GM10266 (cell line): ENCODE measurements around the gene CD81.

Source experiments
- DNase-seq: peaks from one replicate; pipeline ENCODE4 v3.0.0; 2012; ENCODE audit errors: extremely low spot score
- CTCF ChIP-seq: IDR thresholded peaks from 2 replicates; pipeline ENCODE4 v1.5.1; 2012; ENCODE audit warnings: mild to moderate bottlenecking, low read depth; ENCODE audit not compliant: control insufficient read depth, insufficient read depth; ENCODE audit errors: missing control alignments

The CD81 gene

GRCh38 chr11:2399488-2400068 lies 22.5 kb downstream of the CD81 start:
- TF ChIP-seq CTCF = no peak
- DNase-seq = no peak

GRCh38 chr11:2400069-2400761 lies 23.1 kb downstream of the CD81 start, which contains the start of gene TSSC4:
Gene TSSC4, plus strand, starts transcription at chr11:2400750. Its CDS starts 1,884 bp downstream, at chr11:2402634.
- TF ChIP-seq CTCF = peak; percentile 99
- peak; percentile 99 for DNase-seq

GRCh38 chr11:2400762-2401435 lies 23.8 kb downstream of the CD81 start:
- no peak for TF ChIP-seq CTCF
- DNase-seq = no peak

- no peak for TF ChIP-seq CTCF
- no peak for DNase-seq
Measured at GRCh38 chr11:2401436-2401984, 24.4 kb downstream of the CD81 start.

GRCh38 chr11:2402106-2402505 lies 25.0 kb downstream of the CD81 start:
- DNase-seq = no peak
- TF ChIP-seq CTCF = no peak

- no peak for DNase-seq
- TF ChIP-seq CTCF = no peak
Measured at GRCh38 chr11:2402890-2403645, 26.0 kb downstream of the CD81 start.
